ENCODE results near the gene CPN2. TPM values are rescaled to one million over a fixed set of nuclear protein-coding genes. Genes with fewer than 3 reads are reported as not detected.

Gene CPN2
- total and polyA plus RNA-seq, 2 experiments from 2014 or later, result 0.36 to 0.88 TPM

- DNase-seq (ENCODE audit: low read depth in 1 of 2, low spot score in 1 of 2), result no peak
- Histone ChIP-seq H3K4me1 (ENCODE audit: low read depth) (peaks cover 7% of the 10 kb centered on the region), H3K27me3 (peaks cover 7% of the 10 kb centered on the region), H3K36me3 (no peaks in the 10 kb centered on the region), H3K4me3 (no peak overlapping the region), H3K27ac (no peak overlapping the region), H3K9me3 (ENCODE audit: low read depth) (no peaks in the 10 kb centered on the region)
- no peak for TF ChIP-seq CTCF (IDR thresholded peaks at IDR 0.05; ENCODE audit: low read depth, low read length)
Observed at GRCh38 chr3:194329583-194329965, 21.6 kb downstream of the CPN2 start.

GRCh38 chr3:194328942-194329582, 22.1 kb downstream of the CPN2 start:
- Histone ChIP-seq H3K27ac (no peak overlapping the region), H3K4me1 (ENCODE audit: low read depth) (peaks cover 11% of the 10 kb centered on the region), H3K9me3 (ENCODE audit: low read depth) (no peaks in the 10 kb centered on the region), H3K36me3 (no peaks in the 10 kb centered on the region), H3K27me3 (peaks cover 7% of the 10 kb centered on the region), H3K4me3 (no peak overlapping the region)
- no peak for TF ChIP-seq CTCF (IDR thresholded peaks at IDR 0.05; ENCODE audit: low read depth, low read length)
- no peak for DNase-seq (ENCODE audit: low read depth in 1 of 2, low spot score in 1 of 2)

- peaks cover 4% of the 10 kb centered on the region for H3K27me3 ChIP-seq
- peak overlapping the region; percentile 6 for H3K27ac ChIP-seq
- peak in 1 of 2 donors; percentile 54 for DNase-seq (ENCODE audit: low read depth in 1 of 2, low spot score in 1 of 2)
Observed at GRCh38 chr3:194328053-194328657, 23.0 kb downstream of the CPN2 start.

GRCh38 chr3:194327218-194328052, 23.7 kb downstream of the CPN2 start:
- TF ChIP-seq CTCF (IDR thresholded peaks at IDR 0.05; ENCODE audit: low read depth, low read length), result no peak
- H3K27ac ChIP-seq, result peak overlapping the region; percentile 6
- peak in 1 of 2 donors; percentile 39 for DNase-seq (ENCODE audit: low read depth in 1 of 2, low spot score in 1 of 2)
- no peaks in the 10 kb centered on the region for H3K9me3 ChIP-seq (ENCODE audit: low read depth)
- no peak overlapping the region for H3K4me3 ChIP-seq
- peaks cover 23% of the 10 kb centered on the region for H3K4me1 ChIP-seq (ENCODE audit: low read depth)
- no peaks in the 10 kb centered on the region for H3K27me3 ChIP-seq
- no peaks in the 10 kb centered on the region for H3K36me3 ChIP-seq

More at GRCh38 chr3:194328053-194328657, 23.0 kb downstream of the CPN2 start:
- H3K36me3 ChIP-seq, result no peaks in the 10 kb centered on the region
- no peak overlapping the region for H3K4me3 ChIP-seq
- no peaks in the 10 kb centered on the region for H3K9me3 ChIP-seq (ENCODE audit: low read depth)
- H3K4me1 ChIP-seq (ENCODE audit: low read depth), result peaks cover 16% of the 10 kb centered on the region
- no peak for TF ChIP-seq CTCF (IDR thresholded peaks at IDR 0.05; ENCODE audit: low read depth, low read length)

GRCh38 chr3:194326968-194327217, 24.2 kb downstream of the CPN2 start:
- no peak for TF ChIP-seq CTCF (IDR thresholded peaks at IDR 0.05; ENCODE audit: low read depth, low read length)
- H3K4me1 ChIP-seq (ENCODE audit: low read depth), result peaks cover 29% of the 10 kb centered on the region
- no peak for DNase-seq (ENCODE audit: low read depth in 1 of 2, low spot score in 1 of 2)
- no peaks in the 10 kb centered on the region for H3K9me3 ChIP-seq (ENCODE audit: low read depth)
- no peaks in the 10 kb centered on the region for H3K27me3 ChIP-seq
- no peaks in the 10 kb centered on the region for H3K36me3 ChIP-seq
- no peak overlapping the region for H3K4me3 ChIP-seq
- H3K27ac ChIP-seq, result no peak overlapping the region

Measured in cardiac muscle cell (in vitro differentiated cells and primary cell).